CD14-positive monocyte (primary cell): ENCODE data around the gene COQ8B. TPM values are rescaled to one million over a fixed set of nuclear protein-coding genes. Genes with fewer than 3 reads are reported as not detected.

Experiments
- DNase-seq, 3 donors: peaks; one replicate each; pipeline ENCODE4 v3.0.0-alpha.2; 2011 to 2022
- H2AFZ ChIP-seq: 2 replicates; pipeline ENCODE4 v1.6.0; 2012; ENCODE audit warnings: mild to moderate bottlenecking, low read depth, low read length, inconsistent platforms; ENCODE audit not compliant: insufficient read depth, poor library complexity, severe bottlenecking
- H3K27ac ChIP-seq, 2 donors: 1 replicate in 1 of 2; 2 replicates in 1 of 2; pipeline ENCODE4 v1.5.1; 2012 to 2013; ENCODE audit warnings: low read length in 2 of 2, control low read depth in 1 of 2, inconsistent platforms in 1 of 2, low read depth in 1 of 2, mild to moderate bottlenecking in 1 of 2
- H3K27me3 ChIP-seq, 2 donors: one replicate each; pipeline versions ENCODE4 v1.6.0 to v1.6.1; 2011 to 2013; ENCODE audit warnings: low read length in 2 of 2; ENCODE audit not compliant: control insufficient read depth in 2 of 2, insufficient read depth in 2 of 2
- H3K36me3 ChIP-seq, 2 donors: replicated peaks in 1 of 2; 1 replicate in 1 of 2; 2 replicates in 1 of 2; pipeline versions ENCODE4 v1.5.1 to v1.6.1; 2012 to 2013; ENCODE audit warnings: low read length in 2 of 2, control low read depth in 1 of 2, inconsistent platforms in 1 of 2, mild to moderate bottlenecking in 1 of 2; ENCODE audit not compliant: insufficient read depth in 2 of 2, control insufficient read depth in 1 of 2
- H3K4me1 ChIP-seq, 2 donors: 1 replicate in 1 of 2; 2 replicates in 1 of 2; pipeline versions ENCODE4 v1.5.1 to v1.6.1; 2012 to 2013; ENCODE audit warnings: low read length in 2 of 2, control low read depth in 1 of 2, inconsistent platforms in 1 of 2, mild to moderate bottlenecking in 1 of 2, moderate library complexity in 1 of 2; ENCODE audit not compliant: insufficient read depth in 2 of 2, control insufficient read depth in 1 of 2
- H3K4me2 ChIP-seq: replicated peaks from 2 replicates; pipeline ENCODE3; 2012; ENCODE audit warnings: low read length, moderate library complexity, mild to moderate bottlenecking; ENCODE audit not compliant: poor library complexity, severe bottlenecking; ENCODE audit errors: extremely low read depth
- H3K4me3 ChIP-seq, 3 experiments: fragments of 200-600 bp in 1 of 3; sonication (generic) in 1 of 3; replicated peaks in 1 of 3; 1 replicate in 2 of 3; 2 replicates in 1 of 3; pipeline ENCODE4 v1.5.1; 2011 to 2013; ENCODE audit warnings: low read length in 3 of 3, mild to moderate bottlenecking in 3 of 3, control low read depth in 2 of 3, low read depth in 2 of 3, inconsistent platforms in 1 of 3, moderate library complexity in 1 of 3
- H3K79me2 ChIP-seq: 2 replicates; pipeline ENCODE4 v1.6.0; 2012; ENCODE audit warnings: mild to moderate bottlenecking, control low read depth, inconsistent platforms, low read length, moderate library complexity; ENCODE audit not compliant: insufficient read depth
- H3K9ac ChIP-seq: 2 replicates; pipeline ENCODE4 v1.6.0; 2017; ENCODE audit warnings: low read length, mild to moderate bottlenecking; ENCODE audit not compliant: insufficient read depth, poor library complexity, severe bottlenecking
- H3K9me3 ChIP-seq, 2 donors: replicated peaks in 1 of 2; 1 replicate in 1 of 2; 2 replicates in 1 of 2; pipeline versions ENCODE4 v1.5.1 to v1.6.1; 2012 to 2013; ENCODE audit warnings: low read length in 2 of 2, control low read depth in 1 of 2; ENCODE audit not compliant: control insufficient read depth in 1 of 2, insufficient read depth in 1 of 2
- H4K20me1 ChIP-seq: 2 replicates; pipeline ENCODE4 v1.6.0; 2012; ENCODE audit warnings: mild to moderate bottlenecking, low read length, control low read depth, moderate library complexity; ENCODE audit not compliant: insufficient read depth
- H3K27ac Mint-ChIP-seq, 7 donors: one replicate each; pipeline ENCODE4 v1.8.0; 2020; ENCODE audit warnings: mild to moderate bottlenecking in 7 of 7, mixed read lengths in 7 of 7, moderate library complexity in 6 of 7, inconsistent platforms in 2 of 7
- H3K27me3 Mint-ChIP-seq, 3 donors: one replicate each; pipeline ENCODE4 v1.8.0; 2021 to 2022; ENCODE audit warnings: low read depth in 3 of 3, mild to moderate bottlenecking in 3 of 3, mixed read lengths in 3 of 3, moderate library complexity in 3 of 3, inconsistent platforms in 1 of 3
- H3K36me3 Mint-ChIP-seq, 2 donors: one replicate each; pipeline ENCODE4 v1.8.0; 2020; ENCODE audit warnings: mixed read lengths in 2 of 2, inconsistent platforms in 1 of 2, mild to moderate bottlenecking in 1 of 2
- H3K4me1 Mint-ChIP-seq: one replicate; pipeline ENCODE4 v1.8.0; 2020; ENCODE audit warnings: mild to moderate bottlenecking, mixed read lengths
- H3K4me3 Mint-ChIP-seq, 2 donors: one replicate each; pipeline ENCODE4 v1.8.0; 2020; ENCODE audit warnings: mild to moderate bottlenecking in 2 of 2, mixed read lengths in 2 of 2, moderate library complexity in 1 of 2
- H3K9me3 Mint-ChIP-seq, 7 donors: one replicate each; pipeline ENCODE4 v1.8.0; 2020 to 2022; ENCODE audit warnings: mixed read lengths in 7 of 7, mild to moderate bottlenecking in 6 of 7, moderate library complexity in 6 of 7, inconsistent platforms in 2 of 7
- WGBS: methylation state at CpG from one replicate; pipeline ENCODE4 v1.1.5; 2013; ENCODE audit warnings: missing lambda C conversion rate; ENCODE audit not compliant: insufficient coverage; 5-methylcytosine and 5-hydroxymethylcytosine counted together
- intact Hi-C, 2 donors: fragments of 100-400 bp; cut with micrococcal nuclease; formaldehyde crosslinking; loops; one replicate each; pipeline versions ENCODE4 v1.15.0 to v1.15.1; 2023
- polyA plus RNA-seq, 3 donors: library from polyadenylated mRNA; depleted of rRNA in 1 of 3; unstranded in 2 of 3; stranded (reverse) in 1 of 3; fragments of 300-500 nt in 2 of 3; fragments of >200 nt in 1 of 3; fragmentation: Illumina TruSeq in 2 of 3; gene quantifications; 1 replicate in 2 of 3; 2 replicates in 1 of 3; pipeline ENCODE4 v1.2.3, GENCODE V29; 2012 to 2021
- TF ChIP-seq, protein P1 (sequence below): fragments of 200-600 bp; IDR thresholded peaks from one replicate; pipeline ENCODE4 v1.8.0; 2022; ENCODE audit warnings: antibody characterized with exemption, mild to moderate bottlenecking

COQ8B gene
- polyA plus RNA-seq, 3 donors = 16.0 to 44.0 (median 23.4) TPM

- peaks cover 75 to 97% of the 10 kb centered on the region in 2 donors for H3K36me3 Mint-ChIP-seq
- whole genome bisulfite sequencing = no CpG with 5 or more reads among the region's 7 CpGs
- TF ChIP-seq, protein P1, sequence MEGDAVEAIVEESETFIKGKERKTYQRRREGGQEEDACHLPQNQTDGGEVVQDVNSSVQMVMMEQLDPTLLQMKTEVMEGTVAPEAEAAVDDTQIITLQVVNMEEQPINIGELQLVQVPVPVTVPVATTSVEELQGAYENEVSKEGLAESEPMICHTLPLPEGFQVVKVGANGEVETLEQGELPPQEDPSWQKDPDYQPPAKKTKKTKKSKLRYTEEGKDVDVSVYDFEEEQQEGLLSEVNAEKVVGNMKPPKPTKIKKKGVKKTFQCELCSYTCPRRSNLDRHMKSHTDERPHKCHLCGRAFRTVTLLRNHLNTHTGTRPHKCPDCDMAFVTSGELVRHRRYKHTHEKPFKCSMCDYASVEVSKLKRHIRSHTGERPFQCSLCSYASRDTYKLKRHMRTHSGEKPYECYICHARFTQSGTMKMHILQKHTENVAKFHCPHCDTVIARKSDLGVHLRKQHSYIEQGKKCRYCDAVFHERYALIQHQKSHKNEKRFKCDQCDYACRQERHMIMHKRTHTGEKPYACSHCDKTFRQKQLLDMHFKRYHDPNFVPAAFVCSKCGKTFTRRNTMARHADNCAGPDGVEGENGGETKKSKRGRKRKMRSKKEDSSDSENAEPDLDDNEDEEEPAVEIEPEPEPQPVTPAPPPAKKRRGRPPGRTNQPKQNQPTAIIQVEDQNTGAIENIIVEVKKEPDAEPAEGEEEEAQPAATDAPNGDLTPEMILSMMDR = no peak
Observed at GRCh38 chr19:40707615-40708014, 9.1 kb downstream of the COQ8B start.

DNA sequence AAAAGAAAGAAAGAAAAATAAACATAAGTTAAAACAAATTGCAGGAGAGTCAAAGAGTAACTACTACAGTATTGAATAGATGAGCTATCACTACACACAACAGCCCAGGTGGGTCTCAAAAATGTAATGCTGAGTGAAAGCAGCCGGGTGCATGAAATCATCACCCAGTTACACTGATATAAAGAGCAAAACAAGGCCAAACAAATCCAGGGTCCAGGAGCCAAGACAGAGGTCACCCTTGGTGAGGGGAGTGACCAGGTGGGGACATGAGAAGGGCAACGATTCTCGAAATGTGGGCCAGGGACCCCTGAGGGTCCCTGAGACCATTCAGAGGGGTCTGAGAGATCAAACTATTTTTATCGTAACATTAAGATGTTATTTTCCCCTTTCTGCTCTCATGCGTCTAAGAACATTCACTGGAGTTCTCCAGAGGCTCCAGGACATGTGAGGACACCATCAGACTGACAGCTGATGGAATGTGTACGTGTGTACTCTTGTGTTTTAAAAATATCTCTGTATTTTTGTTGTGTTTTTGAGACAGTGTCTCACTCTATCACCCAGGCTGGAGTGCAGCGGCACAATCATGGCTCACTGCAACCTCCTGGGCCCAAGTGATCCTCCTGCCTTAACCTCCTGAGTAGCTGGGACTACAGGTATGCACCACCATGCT is 10.6 kb downstream of the COQ8B start:
- 100% methylated on average over 2 of the region's 7 CpGs for WGBS
- no peak overlapping the region for H2AFZ ChIP-seq
- no peaks in the 10 kb centered on the region for H4K20me1 ChIP-seq
- no peaks in the 10 kb centered on the region for H3K79me2 ChIP-seq
- no peak overlapping the region for H3K9ac ChIP-seq
- intact Hi-C loops = no loop called here
- no peak for DNase-seq
- H3K4me2 ChIP-seq = no peak overlapping the region
- H3K36me3 ChIP-seq = peaks cover 78 to 95% of the 10 kb centered on the region in 2 donors
- no peaks in the 10 kb centered on the region for H3K9me3 Mint-ChIP-seq
- no peak overlapping the region for H3K4me3 Mint-ChIP-seq
- no peaks in the 10 kb centered on the region for H3K9me3 ChIP-seq
- peaks cover 81 to 96% of the 10 kb centered on the region in 2 donors for H3K36me3 Mint-ChIP-seq
- peaks cover 0 to 1% (median 0%) of the 10 kb centered on the region in 3 donors for H3K27me3 Mint-ChIP-seq
- H3K4me1 Mint-ChIP-seq = peaks cover 5% of the 10 kb centered on the region
- H3K4me3 ChIP-seq = no peak overlapping the region
- no peaks in the 10 kb centered on the region for H3K4me1 ChIP-seq
- TF ChIP-seq, protein P1 = no peak
- H3K27ac ChIP-seq = no peak overlapping the region
- no peak overlapping the region for H3K27ac Mint-ChIP-seq
- no peaks in the 10 kb centered on the region for H3K27me3 ChIP-seq

More at GRCh38 chr19:40707615-40708014, 9.1 kb downstream of the COQ8B start:
- Histone ChIP-seq H4K20me1 (no peaks in the 10 kb centered on the region), H2AFZ (no peak overlapping the region), H3K36me3 (peaks cover 63 to 90% of the 10 kb centered on the region in 2 donors), H3K9ac (no peak overlapping the region), H3K4me3 (no peak overlapping the region), H3K4me2 (no peak overlapping the region), H3K4me1 (no peaks in the 10 kb centered on the region), H3K27me3 (no peaks in the 10 kb centered on the region), H3K79me2 (no peaks in the 10 kb centered on the region), H3K9me3 (no peaks in the 10 kb centered on the region), H3K27ac (no peak overlapping the region)
- intact Hi-C loops = no loop called here
- DNase-seq = no peak
- Mint-ChIP-seq H3K27ac (peak overlapping the region in 1 of 7 donors; percentile 40), H3K27me3 (peaks cover 0 to 1% (median 1%) of the 10 kb centered on the region in 3 donors), H3K9me3 (no peaks in the 10 kb centered on the region), H3K4me1 (peaks cover 8% of the 10 kb centered on the region), H3K4me3 (no peak overlapping the region)
